Activated CD4-positive, alpha-beta memory T cell treated with anti-CD3 and anti-CD28 coated beads for 36 hours (primary cell): ENCODE results near the gene WTIP. TPM values are rescaled to one million over a fixed set of nuclear protein-coding genes. Genes with fewer than 3 reads are reported as not detected.

Experiments
- CTCF ChIA-PET: fragments of 350-600 bp; sonication (Branson Sonifier 250); formaldehyde crosslinking; loops from one replicate; lab custom pipeline; 2021; ENCODE audit warnings: antibody characterized with exemption, inconsistent platforms; lab: Charles Lee
- POLR2A ChIA-PET: fragments of 350-600 bp; sonication (Branson Sonifier 250); formaldehyde crosslinking; loops from one replicate; lab custom pipeline; 2021; ENCODE audit warnings: antibody characterized with exemption; lab: Charles Lee
- DNase-seq: peaks from one replicate; pipeline ENCODE4 v3.0.0-alpha.2; 2020
- H3K27ac Mint-ChIP-seq: one replicate; pipeline ENCODE4 v1.8.0; 2021; ENCODE audit warnings: mixed read lengths
- H3K27me3 Mint-ChIP-seq: one replicate; pipeline ENCODE4 v1.8.0; 2021; ENCODE audit warnings: mixed read lengths
- H3K36me3 Mint-ChIP-seq: one replicate; pipeline ENCODE4 v1.8.0; 2021; ENCODE audit warnings: mixed read lengths
- H3K4me1 Mint-ChIP-seq: one replicate; pipeline ENCODE4 v1.8.0; 2021; ENCODE audit warnings: low read depth, mixed read lengths
- H3K4me3 Mint-ChIP-seq: one replicate; pipeline ENCODE4 v1.8.0; 2021; ENCODE audit warnings: mild to moderate bottlenecking, mixed read lengths
- H3K9me3 Mint-ChIP-seq: one replicate; pipeline ENCODE4 v1.8.0; 2021; ENCODE audit warnings: mixed read lengths
- intact Hi-C: fragments of 100-400 bp; cut with micrococcal nuclease; formaldehyde crosslinking; loops from one replicate; pipeline ENCODE4 v1.15.1; 2023
- total RNA-seq, 2 experiments: library from RNA; stranded (reverse); gene quantifications; one replicate each; pipeline ENCODE4 v1.2.3, GENCODE V29; 2021

The WTIP gene
- total RNA-seq, 2 experiments from 2014 or later = 0.52 to 0.65 TPM

DNA sequence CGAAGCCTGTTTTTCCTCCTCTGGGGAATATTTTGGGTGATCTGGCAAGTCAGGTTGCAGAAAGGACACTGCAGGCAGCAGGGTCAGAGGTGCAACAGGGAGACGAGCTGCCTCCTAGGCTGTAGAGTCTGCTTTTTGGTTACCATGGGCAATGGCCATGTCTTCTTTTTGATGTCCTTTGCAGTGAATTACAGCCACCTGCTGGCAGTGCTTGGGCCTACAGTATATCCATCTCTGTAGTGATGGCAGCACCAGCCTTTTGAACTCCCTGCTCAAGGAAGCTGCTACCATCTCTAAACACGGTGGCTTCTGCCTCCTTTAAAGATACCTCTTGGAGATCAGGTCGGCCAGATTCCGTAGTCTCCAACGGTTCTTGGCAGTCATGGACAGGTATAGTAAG lies 73.9 kb downstream of the WTIP start:
- intact Hi-C loops = no loop called here
- CTCF ChIA-PET = interaction anchor here (0.7 kb wide), 1 partner anchor 78 kb away, joined by 3 read pairs; no protein-coding TSS in a partner anchor
- POLR2A ChIA-PET = no interaction called here
- Mint-ChIP-seq H3K27ac (no peak overlapping the region), H3K27me3 (peaks cover 26% of the 10 kb centered on the region), H3K36me3 (no peaks in the 10 kb centered on the region), H3K4me1 (no peaks in the 10 kb centered on the region), H3K9me3 (peaks cover 3% of the 10 kb centered on the region), H3K4me3 (no peak overlapping the region)
- DNase-seq = no peak

DNA sequence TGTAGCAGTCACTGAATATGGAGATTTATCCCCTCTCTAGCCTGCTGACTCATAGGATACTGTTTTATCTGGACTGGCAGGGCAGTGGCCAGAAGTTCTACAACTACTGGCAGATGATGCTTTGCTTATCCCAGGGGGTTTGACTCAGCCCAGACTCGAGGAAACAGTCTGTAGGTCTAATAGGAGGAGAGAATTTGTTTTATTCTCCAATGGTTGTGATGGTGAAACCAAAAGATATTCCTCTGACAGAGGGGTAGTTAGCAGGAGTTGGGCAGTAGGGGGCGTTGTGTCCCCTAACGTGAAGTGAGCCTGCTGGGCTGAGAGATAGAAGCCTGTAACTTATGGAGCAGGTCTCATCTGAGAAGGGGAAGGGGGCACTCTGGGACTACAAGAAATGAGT lies 74.9 kb downstream of the WTIP start:
- H3K4me3 Mint-ChIP-seq = no peak overlapping the region
- H3K36me3 Mint-ChIP-seq = no peaks in the 10 kb centered on the region
- H3K27me3 Mint-ChIP-seq = peaks cover 26% of the 10 kb centered on the region
- intact Hi-C loops = no loop called here
- H3K27ac Mint-ChIP-seq = no peak overlapping the region
- peak; percentile 48 for DNase-seq
- ChIA-PET POLR2A (no interaction called here), CTCF (interaction anchor here (0.7 to 1.5 kb wide), 2 partner anchors 12 to 79 kb away, joined by 3 read pairs; no protein-coding TSS in a partner anchor)
- no peaks in the 10 kb centered on the region for H3K9me3 Mint-ChIP-seq
- H3K4me1 Mint-ChIP-seq = no peaks in the 10 kb centered on the region

DNA sequence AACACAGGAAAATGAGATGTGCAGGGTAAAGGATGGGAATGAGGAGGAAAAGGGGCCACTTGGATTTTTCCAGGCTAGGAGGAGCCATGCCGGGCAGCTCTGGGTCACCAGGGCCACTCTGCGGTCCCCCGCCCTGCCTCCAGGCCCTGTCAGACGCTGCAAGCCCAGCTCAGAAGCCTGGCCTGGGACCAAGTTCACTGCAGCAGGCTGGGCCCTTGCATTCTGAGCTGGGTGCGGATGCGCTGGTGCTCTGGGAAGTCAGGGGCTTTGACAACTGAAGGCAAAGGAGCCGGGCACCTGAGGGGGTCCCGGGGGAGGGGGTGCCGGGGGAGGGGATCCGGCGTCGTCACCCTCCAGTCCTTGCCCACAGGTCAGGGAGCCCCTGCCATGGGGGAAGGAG lies 77.5 kb downstream of the WTIP start:
- Mint-ChIP-seq H3K4me3 (no peak overlapping the region), H3K27me3 (peaks cover 16% of the 10 kb centered on the region), H3K36me3 (no peaks in the 10 kb centered on the region), H3K27ac (no peak overlapping the region), H3K4me1 (no peaks in the 10 kb centered on the region), H3K9me3 (no peaks in the 10 kb centered on the region)
- POLR2A ChIA-PET = no interaction called here
- intact Hi-C loops = no loop called here
- DNase-seq = no peak
- CTCF ChIA-PET = no interaction called here

DNA sequence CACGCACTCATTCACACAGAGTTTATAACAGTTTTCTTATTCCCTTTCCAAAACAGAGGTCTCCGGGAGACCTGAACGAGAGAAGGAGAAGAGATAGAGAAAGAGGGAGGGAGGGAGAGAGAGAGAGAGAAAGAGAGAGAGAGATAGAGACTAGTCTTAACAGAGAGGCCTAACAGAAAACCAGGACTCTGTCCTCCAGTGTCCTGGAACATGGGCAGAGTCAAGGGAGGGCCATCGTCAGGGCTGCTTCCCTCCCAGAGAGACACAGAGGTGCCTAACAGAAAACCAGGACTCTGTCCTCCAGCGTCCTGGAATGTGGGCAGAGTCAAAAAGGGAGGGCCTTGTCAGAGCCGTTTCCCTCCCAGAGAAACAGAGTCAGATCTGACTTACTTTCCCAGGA lies 78.7 kb downstream of the WTIP start:
- H3K4me1 Mint-ChIP-seq = no peaks in the 10 kb centered on the region
- H3K4me3 Mint-ChIP-seq = no peak overlapping the region

More for the DNA sequence above, 78.7 kb downstream of the WTIP start:
- ChIA-PET CTCF (no interaction called here), POLR2A (no interaction called here)
- peaks cover 10% of the 10 kb centered on the region for H3K27me3 Mint-ChIP-seq
- intact Hi-C loops = no loop called here
- DNase-seq = no peak
- H3K9me3 Mint-ChIP-seq = no peaks in the 10 kb centered on the region
- H3K27ac Mint-ChIP-seq = no peak overlapping the region
- no peaks in the 10 kb centered on the region for H3K36me3 Mint-ChIP-seq

Other genes with a start within 250 kb of the WTIP start
- gene GARRE1, start 227.2 kb upstream of the WTIP start, total RNA-seq = 10 to 100 TPM; 11.7 to 11.9 TPM
- gene GPI, start 116.6 kb upstream of the WTIP start, total RNA-seq = 100 to 1,000 TPM; 549 to 564 TPM
- gene PDCD2L, start 77.4 kb upstream of the WTIP start, total RNA-seq = 10 to 100 TPM; 29.8 TPM
- 100 to 1,000 TPM; 150 to 156 TPM for gene UBA2, start 53.4 kb upstream of the WTIP start, total RNA-seq
- under 1 TPM; 0.38 to 0.46 TPM for gene SCGB2B2, start 195.4 kb downstream of the WTIP start, total RNA-seq
- 10 to 100 TPM; 16.5 to 16.6 TPM for gene ZNF302, start 195.9 kb downstream of the WTIP start, total RNA-seq